COLO829 (cell line): Measurements from ENCODE around the gene RHBDL3.
"Not testable (repeated sequence)": the region's sequence is repeated elsewhere in the genome, so short reads cannot be mapped to it uniquely, and the experiment has no call there.

Experiments
- DNase-seq: peaks from one replicate; pipeline ENCODE4 v3.0.0; 2012; ENCODE audit warnings: low spot score

RHBDL3 gene

DNA sequence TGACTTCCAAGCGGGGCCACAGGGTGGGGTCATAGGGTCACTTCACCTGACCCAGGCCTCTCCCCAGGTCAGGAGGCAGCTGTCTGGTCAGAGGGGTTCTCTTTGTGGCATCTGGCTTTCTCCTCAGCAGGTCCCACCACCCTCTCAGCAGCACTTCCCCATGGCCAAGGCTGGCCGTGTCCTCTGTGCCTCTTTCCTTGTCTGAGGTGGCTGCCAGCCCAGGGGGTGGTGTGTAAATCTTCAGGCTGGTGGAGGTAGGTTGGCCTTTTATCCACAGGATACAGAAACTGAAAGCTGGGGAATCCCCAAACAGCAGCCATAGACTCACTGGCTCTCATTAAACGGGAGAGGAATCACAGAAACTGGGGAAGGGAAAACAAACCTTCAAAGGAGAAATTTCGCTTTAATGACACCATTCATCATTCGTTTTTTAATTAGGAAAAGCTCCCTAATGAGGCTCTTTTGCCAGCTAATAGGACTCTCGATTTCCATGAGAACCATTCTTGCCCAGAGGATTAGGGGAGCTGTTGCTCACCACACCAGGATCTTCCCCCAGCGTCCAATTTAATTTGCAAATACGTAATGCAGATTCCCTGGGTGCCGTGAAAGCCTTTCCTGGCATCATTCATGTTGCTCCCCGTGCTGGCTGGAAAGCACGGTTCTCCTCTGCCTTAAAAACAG lies 58.3 kb downstream of the RHBDL3 start:
- DNase-seq = no peak

DNA sequence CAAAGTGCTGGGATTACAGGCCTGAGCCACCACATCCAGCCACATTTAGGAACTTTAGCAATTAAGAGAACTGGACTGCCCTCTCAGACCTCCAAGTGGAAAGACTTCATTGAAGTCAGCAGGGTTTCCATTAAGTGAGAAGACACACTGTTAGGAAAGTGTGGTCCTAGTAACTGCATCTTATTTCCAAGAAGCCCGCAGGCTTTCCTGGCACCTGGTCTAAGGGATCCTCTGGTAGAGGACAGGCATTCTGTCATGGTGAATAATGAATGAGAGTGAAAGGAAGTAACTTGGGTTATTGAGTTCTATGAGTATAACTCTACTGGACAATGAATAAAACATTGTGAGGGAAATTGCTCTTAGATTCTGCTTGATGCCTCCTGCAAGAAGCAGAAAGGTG lies 62.3 kb downstream of the RHBDL3 start:
- DNase-seq = no peak

DNA sequence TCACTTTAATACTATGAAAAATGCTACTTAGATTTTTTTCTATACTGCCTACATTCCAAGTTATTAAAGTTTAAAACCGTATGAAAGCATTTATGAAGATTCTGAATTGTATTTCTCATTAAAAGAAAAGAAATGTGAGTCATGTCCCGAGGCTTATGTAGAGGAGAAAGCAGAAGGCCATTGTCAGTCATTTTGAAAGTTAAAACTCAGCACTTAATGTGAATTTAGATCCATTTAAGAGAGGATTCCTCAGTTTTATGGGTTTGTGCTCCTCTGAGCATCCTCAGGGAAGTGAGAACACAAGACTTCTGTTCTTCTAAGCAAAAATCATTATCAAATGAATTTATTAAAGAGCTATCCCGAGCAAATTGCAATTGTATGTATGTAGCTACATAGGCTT lies 64.5 kb downstream of the RHBDL3 start:
- DNase-seq = peak; percentile 41

DNA sequence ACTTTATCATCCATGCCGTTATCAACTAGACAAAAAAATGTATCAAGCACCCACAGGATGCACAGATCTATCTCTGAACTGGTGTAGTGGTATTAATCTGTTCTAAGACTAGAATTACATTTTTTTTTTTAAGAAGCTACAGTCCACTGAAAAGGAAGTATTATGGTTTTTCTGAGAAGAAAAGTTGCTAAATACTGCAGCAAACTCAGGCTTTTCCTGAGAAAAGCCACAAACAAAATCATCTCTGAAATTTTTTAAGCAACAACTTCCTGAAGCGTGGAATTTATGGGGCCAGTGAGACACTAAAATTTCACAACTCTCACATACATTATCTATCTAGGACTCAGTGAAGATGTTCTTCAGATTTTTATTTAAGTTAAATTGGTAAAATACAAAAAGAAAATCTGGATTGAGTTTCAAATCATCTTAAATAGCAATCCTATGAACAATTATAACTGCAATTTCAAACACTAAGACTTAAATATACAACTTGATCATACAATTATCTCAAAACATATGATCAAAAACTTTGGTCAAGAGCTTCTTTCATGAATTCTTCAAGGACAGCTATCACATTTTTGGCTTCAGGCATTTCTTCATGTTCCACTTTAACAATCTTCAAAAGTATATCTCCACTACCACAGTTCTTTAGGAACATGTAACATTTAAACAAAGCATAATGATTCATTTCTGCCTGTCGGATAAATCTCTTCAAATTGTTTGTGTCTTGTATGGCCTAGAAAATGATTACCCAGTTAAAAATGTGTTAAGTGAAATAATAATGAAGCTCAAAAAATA lies 65.8 kb downstream of the RHBDL3 start:
- DNase-seq = peak; percentile 63

DNA sequence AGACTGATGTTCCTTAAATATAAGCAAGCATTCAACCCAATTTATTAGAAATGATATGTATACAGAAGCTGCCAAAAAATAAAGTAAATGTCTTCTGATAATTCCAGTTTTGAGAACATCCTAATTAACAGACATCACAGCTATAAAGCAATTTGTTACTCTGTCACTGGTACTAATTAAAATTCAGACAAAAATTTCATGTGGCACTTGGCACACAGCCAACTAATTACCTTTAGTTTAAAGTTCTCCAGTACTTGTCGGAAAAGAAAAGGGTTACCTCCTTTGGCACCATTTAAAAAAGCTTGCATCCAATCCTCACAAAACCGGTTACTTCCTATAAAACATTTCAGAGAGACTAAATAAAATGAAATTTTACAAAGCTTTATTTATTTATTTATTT lies 67.6 kb downstream of the RHBDL3 start:
- DNase-seq = no peak

GRCh38 chr17:32335046-32335445 lies 69.4 kb downstream of the RHBDL3 start:
- no peak for DNase-seq

GRCh38 chr17:32335687-32336086 lies 70.1 kb downstream of the RHBDL3 start:
- DNase-seq = no peak

- DNase-seq = no peak
These were observed 75.7 kb downstream of the RHBDL3 start for GRCh38 chr17:32341141-32341856.

DNA sequence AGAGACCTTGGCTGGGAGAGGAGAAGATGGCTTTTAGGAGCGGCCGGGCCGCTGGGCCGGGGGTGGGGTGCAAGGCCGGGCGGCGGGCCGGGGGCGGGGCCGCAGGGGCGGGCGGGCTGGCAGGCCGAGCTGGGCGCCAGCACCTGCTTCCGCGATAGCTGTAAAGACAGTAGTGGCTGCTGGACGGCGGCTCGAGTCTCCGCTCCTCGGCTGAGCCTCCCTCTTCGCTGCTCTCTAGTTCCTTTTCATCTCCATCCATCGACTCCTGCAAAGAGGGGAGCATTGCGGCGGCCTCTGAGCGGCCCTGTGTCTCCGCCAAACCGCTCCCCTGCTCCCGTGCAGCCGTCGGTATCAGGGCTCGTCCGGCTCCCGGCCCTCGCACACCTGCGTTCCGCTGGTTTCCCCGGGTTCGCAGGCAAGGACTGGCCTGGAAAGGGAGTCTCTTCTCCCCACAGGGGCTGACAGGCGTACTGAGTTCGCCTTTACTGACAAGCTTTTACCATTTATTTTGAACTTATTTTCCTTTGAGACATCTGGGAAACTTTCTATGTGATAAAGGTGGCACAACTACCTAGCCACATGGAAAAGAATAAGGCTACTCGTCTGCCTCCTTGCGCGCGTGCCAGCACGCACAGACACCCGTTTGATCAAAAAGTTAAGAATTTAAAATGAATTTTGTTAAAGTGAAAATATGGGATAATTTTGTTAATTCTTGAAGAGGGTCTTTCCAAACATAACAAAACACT lies 76.4 kb downstream of the RHBDL3 start, which contains the start of gene C17orf75:
Gene C17orf75, minus strand, starts transcription at position 317 of the 746 bp plus-strand sequence. Its CDS starts 34 bp downstream, at position 283.
- DNase-seq = peak; percentile 42

DNA sequence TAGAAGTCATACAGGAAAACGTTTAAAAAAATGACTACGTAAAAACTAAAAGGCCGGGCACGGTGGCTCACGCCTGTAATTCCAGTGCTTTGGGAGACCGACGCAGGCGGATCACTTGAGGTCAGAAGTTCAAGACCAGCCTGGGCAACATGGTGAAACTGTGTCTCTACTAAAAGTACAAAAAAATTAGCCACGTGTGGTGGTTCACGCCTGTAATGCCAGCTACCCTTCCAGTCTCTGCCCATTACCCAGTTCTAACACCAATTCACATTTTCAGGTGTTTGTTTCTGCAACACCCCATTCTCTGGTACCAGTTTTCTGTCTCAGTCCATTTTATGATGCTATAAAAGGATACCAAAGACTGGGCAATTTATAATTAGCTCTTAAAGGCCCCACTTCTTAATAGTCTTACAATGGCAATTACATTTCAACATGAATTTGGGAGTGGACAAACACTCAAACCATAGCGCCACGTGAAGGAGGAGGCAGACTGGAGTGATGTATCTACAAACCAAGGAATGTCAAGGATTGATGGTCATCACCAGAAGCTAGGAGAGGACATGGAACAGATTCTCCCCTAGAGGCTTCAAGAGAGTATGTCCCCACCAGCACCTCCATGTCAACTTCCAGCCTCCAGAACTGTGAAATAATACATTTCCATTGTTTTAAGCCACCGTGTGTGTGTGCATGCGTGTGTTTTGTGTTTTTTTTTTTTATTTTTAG lies 77.1 kb downstream of the RHBDL3 start:
- DNase-seq = no peak

DNA sequence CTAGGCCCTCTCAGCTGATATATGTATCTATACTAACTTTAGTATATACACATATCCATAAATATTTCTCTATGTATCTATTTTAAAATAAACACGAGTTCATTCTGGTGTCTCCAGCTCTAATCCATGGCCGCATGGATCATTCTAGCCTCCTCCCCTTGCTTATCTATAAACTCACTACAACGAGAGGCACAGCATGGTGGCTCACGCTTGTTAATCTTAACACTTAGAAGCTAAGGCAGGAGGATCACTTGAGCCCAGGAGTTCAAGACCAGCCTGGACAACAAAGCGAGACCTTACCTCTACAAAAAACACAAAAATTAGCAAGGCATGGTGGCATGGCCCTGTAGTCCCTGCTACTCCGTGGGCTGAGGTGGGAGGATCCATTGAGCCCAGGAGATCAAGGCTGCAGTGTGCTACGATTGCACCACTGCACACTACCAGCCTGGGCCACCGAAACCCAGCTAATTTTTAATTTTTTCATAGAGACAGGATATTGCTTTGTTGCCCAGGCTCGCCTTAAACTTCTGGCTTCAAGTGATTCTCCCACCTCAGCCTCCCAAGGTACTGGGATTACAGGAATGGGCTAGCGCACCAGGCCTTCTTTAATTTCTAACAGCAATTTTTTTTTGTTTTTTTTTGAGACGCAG lies 80.4 kb downstream of the RHBDL3 start:
- DNase-seq = no peak

DNA sequence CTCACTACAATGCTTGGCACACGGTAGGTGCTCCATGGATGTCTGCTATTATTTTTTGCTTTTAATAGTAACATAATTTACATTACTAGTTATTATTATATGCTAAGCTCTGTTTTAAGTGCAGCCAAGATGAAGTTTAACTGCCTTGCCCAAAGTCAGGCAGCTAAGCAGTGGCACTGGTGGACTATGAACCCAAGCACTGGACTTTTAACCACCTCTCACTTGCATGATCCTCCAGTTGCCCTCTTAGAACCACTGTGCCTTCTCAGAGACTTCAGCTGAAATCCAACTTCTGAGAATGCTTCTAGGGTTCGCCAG lies 82.8 kb downstream of the RHBDL3 start:
- no peak for DNase-seq

DNA sequence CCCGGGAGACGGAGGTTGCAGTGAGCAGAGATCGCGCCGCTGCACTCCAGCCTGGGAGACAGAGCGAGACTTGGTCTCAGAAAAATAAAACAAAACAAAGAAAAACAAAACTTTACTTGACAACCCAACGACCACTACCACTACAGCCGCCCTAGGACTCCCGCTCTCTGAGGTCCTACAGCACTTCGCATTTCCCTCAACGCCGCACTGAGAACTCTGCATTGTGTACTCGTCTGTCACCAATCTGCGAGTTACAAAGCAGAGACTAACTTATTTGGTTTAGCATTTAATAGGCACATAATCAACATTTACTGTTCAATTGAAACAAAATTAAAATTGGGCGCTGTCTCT lies 83.8 kb downstream of the RHBDL3 start:
- no peak for DNase-seq

DNA sequence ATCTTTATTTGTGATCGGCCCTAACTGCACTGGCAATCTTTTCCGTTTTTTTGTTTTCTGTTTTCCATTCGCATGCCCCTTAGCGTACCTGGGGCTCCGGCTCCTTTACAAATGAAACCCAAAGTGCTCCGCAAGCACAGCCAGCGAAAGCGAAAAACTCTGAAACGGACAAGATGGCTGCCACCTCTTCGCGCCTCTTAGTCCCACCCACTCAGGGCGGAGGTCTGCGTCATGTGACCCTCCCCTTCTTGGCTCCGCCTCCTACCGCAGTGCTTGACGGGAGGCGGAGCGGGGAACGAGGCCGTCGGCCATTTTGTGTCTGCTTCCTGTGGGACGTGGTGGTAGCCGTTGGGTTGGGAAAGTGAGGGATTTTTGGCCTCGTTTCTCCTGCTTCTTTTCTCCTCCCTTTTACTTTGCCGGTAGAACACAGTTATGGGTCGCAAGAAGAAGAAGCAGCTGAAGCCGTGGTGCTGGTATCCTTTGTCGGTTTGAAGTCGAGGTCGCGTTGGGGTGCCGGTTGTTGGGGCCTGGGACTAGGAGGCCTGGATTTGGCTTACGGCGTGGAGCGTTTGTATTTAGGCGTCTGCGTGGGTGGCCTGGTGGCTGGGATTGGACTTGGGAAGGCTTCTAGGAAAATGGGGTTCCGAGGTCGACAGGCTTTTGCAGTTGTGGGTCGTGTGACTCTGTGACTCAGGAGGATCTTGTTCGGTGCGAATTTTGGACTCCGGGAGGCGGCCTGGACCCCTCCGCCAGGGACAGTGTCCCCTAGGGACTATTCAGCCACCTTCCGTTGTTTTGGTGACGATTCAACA lies 84.4 kb downstream of the RHBDL3 start, which contains the start of gene ZNF207:
Gene ZNF207, plus strand, starts transcription at position 304 of the 812 bp plus-strand sequence. Its CDS starts 129 bp downstream, at position 433.
- DNase-seq = peak; percentile 92

DNA sequence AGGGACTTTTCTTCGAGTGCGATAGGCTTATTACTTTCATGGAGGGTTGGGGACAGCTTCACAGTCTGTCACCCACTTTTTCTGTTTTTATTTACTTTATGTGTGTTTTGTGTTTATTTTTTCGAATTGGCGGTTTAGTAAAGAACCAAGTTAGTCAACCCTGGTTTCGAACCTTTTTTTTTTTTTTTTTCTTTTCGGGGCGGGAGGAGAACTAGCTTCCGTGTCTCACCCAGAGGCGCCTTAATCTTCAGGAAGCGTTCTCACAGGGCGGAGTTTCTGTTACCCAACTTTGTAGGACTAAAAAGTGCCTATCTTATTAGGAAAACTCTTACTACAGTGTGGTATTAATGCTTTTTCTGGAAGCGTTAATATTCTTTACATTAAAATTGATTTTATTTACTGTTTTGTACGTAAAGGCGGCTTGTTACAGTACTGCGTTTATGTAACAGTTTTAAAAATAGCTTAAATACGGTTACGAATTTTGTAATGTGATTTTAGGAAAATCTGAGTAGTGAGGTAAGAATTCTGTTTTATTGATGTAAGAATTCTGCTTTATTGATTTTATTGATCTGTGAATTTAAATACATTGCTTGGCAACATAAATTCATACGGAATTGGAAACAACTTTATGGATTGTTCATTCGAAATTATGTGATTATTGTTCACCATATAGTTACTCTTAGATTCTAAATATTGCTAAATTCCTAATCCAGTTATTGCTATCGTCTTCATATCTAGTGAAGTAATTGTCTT lies 85.2 kb downstream of the RHBDL3 start:
- DNase-seq = peak; percentile 35

GRCh38 chr17:32352734-32353133 lies 87.1 kb downstream of the RHBDL3 start:
- not testable (repeated sequence) for DNase-seq

GRCh38 chr17:32355649-32356377 lies 90.2 kb downstream of the RHBDL3 start:
- no peak for DNase-seq

DNA sequence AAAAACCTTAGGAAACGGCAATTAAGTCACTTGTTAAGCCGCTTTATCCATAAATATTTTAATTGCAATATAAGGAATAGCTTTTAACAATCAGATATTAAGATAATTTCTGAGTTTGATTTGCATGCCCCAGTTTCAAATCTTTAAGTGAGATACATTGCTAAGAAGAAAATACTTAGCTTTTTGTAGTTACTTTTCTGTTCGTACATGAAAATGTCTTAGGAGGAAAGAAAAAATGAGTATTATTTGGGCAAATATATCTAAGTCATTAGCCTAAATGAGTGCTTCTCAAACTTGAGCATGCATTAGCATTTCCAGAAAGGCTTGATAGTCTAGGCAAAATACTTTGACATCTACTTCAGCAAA lies 90.7 kb downstream of the RHBDL3 start:
- DNase-seq = no peak

DNA sequence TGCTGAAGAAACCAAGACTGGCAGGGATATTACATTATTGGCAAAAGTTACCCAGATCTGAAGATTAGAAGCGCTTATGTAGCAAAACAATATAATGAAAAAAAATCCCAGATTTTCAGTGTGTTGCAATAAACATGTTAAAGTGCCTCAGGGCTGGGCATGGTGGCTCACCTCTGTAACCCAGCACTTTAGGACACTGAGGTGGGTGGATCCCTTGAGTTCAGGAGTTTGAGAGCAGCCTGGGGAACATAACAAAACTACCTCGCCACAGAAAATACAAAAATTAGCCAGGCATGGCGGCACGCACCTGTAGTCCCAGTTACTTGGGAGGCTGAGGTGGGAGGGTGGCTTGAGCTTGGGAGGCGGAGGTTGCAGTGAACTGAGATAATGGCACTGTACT lies 91.1 kb downstream of the RHBDL3 start:
- no peak for DNase-seq
